PC-3 (cell line): ENCODE data around the gene LRSAM1.

Experiments
- EZH2 ChIP-seq: fragments of 300-600 bp; sonication (generic); IDR thresholded peaks from one replicate; pipeline ENCODE4 v1.6.1; 2017; ENCODE audit warnings: antibody characterized with exemption, mild to moderate bottlenecking, low read length; ENCODE audit not compliant: unreplicated experiment
- EZH2phosphoT487 ChIP-seq: fragments of 300-600 bp; sonication (generic); IDR thresholded peaks from 2 replicates; pipeline ENCODE4 v1.6.1; 2018; ENCODE audit warnings: mild to moderate bottlenecking, antibody characterized with exemption, low read length, borderline replicate concordance
- TF ChIP-seq, protein P1 (sequence below): fragments of 300-600 bp; sonication (generic); conservative IDR thresholded peaks from 2 replicates; pipeline ENCODE4 v1.5.1; 2017; ENCODE audit warnings: antibody characterized with exemption, low read depth, mild to moderate bottlenecking, low read length

DNA sequence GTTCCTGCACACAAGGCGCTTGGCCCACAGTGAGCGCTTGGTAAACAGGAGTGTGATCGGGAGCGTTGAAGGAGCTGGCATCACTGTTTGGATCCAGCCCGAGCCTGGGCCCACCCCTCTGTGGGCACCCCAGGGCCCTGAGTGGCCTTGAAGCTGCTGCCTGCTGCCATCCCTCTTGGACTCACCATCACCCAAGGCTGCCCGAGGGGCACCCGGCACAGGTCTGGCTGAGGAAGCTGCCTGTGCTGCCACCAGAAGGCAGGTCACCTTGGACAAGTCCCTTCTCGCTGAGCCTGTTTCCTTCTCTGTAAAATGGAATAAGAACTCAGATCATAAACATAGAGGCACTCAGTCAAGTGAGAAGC is 53.6 kb downstream of the LRSAM1 start:
- TF ChIP-seq, protein P1, sequence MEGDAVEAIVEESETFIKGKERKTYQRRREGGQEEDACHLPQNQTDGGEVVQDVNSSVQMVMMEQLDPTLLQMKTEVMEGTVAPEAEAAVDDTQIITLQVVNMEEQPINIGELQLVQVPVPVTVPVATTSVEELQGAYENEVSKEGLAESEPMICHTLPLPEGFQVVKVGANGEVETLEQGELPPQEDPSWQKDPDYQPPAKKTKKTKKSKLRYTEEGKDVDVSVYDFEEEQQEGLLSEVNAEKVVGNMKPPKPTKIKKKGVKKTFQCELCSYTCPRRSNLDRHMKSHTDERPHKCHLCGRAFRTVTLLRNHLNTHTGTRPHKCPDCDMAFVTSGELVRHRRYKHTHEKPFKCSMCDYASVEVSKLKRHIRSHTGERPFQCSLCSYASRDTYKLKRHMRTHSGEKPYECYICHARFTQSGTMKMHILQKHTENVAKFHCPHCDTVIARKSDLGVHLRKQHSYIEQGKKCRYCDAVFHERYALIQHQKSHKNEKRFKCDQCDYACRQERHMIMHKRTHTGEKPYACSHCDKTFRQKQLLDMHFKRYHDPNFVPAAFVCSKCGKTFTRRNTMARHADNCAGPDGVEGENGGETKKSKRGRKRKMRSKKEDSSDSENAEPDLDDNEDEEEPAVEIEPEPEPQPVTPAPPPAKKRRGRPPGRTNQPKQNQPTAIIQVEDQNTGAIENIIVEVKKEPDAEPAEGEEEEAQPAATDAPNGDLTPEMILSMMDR: no peak
- TF ChIP-seq EZH2phosphoT487 (no peak), EZH2 (no peak)
